ENCODE measurements around the gene MAB21L3.

The MAB21L3 gene

GRCh38 chr1:116166655-116167054 lies 55.5 kb downstream of the MAB21L3 start:
- H3K4me3 ChIP-seq (replicated peaks; ENCODE audit: low read depth, low read length), result no peak overlapping the region
- DNase-seq (ENCODE audit: low read depth), result no peak
- TF ChIP-seq, protein P1, sequence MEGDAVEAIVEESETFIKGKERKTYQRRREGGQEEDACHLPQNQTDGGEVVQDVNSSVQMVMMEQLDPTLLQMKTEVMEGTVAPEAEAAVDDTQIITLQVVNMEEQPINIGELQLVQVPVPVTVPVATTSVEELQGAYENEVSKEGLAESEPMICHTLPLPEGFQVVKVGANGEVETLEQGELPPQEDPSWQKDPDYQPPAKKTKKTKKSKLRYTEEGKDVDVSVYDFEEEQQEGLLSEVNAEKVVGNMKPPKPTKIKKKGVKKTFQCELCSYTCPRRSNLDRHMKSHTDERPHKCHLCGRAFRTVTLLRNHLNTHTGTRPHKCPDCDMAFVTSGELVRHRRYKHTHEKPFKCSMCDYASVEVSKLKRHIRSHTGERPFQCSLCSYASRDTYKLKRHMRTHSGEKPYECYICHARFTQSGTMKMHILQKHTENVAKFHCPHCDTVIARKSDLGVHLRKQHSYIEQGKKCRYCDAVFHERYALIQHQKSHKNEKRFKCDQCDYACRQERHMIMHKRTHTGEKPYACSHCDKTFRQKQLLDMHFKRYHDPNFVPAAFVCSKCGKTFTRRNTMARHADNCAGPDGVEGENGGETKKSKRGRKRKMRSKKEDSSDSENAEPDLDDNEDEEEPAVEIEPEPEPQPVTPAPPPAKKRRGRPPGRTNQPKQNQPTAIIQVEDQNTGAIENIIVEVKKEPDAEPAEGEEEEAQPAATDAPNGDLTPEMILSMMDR (IDR thresholded peaks at IDR 0.05; ENCODE audit: low read length, missing control alignments), result no peak

DNA sequence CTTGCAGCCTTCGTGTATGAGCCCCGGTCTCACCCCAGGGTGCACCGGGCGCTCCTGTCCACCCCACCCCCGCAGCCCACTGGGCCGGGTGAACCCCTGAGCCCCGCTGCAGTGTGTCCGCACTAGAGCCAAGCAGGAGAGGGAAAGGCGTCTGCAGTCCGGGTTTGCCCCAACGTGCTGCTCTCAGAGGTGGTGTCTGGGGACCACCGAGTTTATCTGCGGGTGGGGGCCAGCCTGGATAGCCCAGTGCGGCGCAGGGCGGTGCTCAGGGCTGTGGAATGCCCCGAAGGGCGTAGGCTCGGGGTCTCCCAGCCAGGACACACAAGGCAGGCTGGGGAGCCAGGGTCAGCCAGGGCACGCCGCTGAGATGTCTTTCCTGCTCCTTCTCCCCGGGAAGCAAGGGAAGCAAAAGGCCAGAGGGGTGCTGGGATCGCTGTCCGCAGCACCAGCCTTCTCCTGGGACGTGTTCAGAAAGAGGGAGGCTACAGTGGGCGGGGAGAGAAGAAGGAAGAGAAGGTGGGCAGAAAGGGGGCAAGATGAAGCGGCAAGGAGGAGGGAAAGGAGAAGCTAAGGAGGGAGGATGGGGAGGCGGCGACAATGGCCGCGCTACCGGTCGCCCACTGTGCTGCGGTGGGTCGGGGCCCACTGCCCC lies 56.6 kb downstream of the MAB21L3 start:
- H3K4me3 ChIP-seq (replicated peaks; ENCODE audit: low read depth, low read length), result peak overlapping the region; percentile 61
- peak; percentile 23 for DNase-seq (ENCODE audit: low read depth)
- TF ChIP-seq, protein P1 (IDR thresholded peaks at IDR 0.05; ENCODE audit: low read length, missing control alignments), result no peak

DNA sequence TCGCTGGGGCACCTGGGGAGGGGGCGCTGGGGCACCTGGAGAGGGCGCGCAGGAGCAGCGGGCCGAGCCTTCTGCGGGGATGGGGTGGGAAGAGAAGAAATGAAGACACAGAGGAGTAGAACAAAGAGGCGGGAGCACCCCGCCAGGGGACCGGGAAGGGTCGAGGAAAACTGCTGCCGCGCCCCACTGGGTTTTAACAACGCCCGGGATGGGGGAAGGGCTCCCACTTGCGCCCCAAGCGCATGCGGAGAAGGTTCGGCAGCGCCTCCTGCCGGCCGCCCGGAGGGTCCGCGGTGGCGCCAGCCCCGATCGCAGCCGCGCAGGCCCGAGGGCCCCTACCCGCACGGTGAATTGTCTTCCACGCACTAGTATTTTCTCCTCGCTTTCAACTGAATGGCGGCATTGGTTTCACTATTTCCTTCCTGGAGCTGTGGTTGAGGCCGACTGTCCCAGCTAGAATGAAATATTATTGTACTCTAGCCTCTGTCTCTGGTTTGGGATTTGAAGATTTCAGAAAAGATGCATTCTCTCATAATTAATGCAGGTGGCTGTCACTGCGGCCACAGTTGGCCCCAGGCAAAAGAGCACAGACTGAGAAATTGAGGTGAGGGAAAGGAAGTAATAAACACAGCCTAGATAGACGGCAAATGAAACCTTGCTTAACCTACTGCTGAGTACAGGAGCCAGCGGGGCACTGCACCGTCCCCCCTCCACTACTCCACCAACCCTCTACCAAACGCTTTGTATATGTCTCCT lies 57.3 kb downstream of the MAB21L3 start:
- DNase-seq (ENCODE audit: low read depth), result peak; percentile 70
- TF ChIP-seq, protein P1 (IDR thresholded peaks at IDR 0.05; ENCODE audit: low read length, missing control alignments), result peak; percentile 52
- peak overlapping the region; percentile 61 for H3K4me3 ChIP-seq (replicated peaks; ENCODE audit: low read depth, low read length)

GRCh38 chr1:116169898-116170297 lies 58.7 kb downstream of the MAB21L3 start:
- TF ChIP-seq, protein P1 (IDR thresholded peaks at IDR 0.05; ENCODE audit: low read length, missing control alignments), result no peak
- no peak for DNase-seq (ENCODE audit: low read depth)
- H3K4me3 ChIP-seq (replicated peaks; ENCODE audit: low read depth, low read length), result no peak overlapping the region

GRCh38 chr1:116170721-116171589 lies 59.8 kb downstream of the MAB21L3 start:
- TF ChIP-seq, protein P1 (IDR thresholded peaks at IDR 0.05; ENCODE audit: low read length, missing control alignments), result no peak
- H3K4me3 ChIP-seq (replicated peaks; ENCODE audit: low read depth, low read length), result no peak overlapping the region
- no peak for DNase-seq (ENCODE audit: low read depth)

DNA sequence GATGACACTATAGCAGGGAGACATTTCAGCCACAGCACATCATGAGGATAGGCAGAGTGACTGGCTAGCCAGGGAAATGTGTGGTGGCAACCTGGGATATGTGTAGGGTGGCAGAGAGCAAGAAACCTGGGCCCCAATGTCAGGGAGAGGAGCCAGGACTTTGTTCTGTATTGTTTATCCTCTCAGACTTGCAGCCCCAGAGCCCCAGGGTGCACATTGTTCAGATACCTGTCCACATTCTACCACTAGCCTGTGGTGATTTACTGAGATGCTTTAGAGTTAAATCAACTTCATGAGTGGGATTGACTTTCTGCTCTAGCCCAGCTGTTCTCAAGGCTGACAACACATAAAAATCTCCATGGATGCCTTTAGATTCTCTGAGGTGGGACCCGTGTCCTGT lies 61.5 kb downstream of the MAB21L3 start:
- TF ChIP-seq, protein P1 (IDR thresholded peaks at IDR 0.05; ENCODE audit: low read length, missing control alignments), result no peak
- H3K4me3 ChIP-seq (replicated peaks; ENCODE audit: low read depth, low read length), result no peak overlapping the region
- no peak for DNase-seq (ENCODE audit: low read depth)
